HEK293T (cell line): Measurements from ENCODE around the gene ALKAL2.

Experiments used
- CTCF ChIA-PET: fragments of 350-600 bp; formaldehyde crosslinking; extraction: SDS; loops from one replicate; lab custom pipeline; 2021; ENCODE audit warnings: antibody characterized with exemption, inconsistent platforms; lab: Yijun Ruan, JAX
- POLR2A ChIA-PET: fragments of 350-600 bp; formaldehyde crosslinking; extraction: SDS; loops from one replicate; lab custom pipeline; 2020; ENCODE audit warnings: antibody characterized with exemption, inconsistent platforms; lab: Yijun Ruan, JAX
- DNase-seq: peaks from one replicate; pipeline ENCODE4 v3.0.0; 2012; ENCODE audit warnings: mixed read lengths; ENCODE audit errors: extremely low spot score
- ARNT ChIP-seq: fragments of 450-650 bp; IDR thresholded peaks from 2 replicates; pipeline ENCODE4 v1.6.1; 2017; ENCODE audit warnings: mild to moderate bottlenecking
- BHLHE40 ChIP-seq: fragments of 450-650 bp; IDR thresholded peaks from 2 replicates; pipeline ENCODE4 v1.6.1; 2016; ENCODE audit warnings: mild to moderate bottlenecking, moderate library complexity, borderline replicate concordance
- CTBP1 ChIP-seq: fragments of 450-650 bp; IDR thresholded peaks from 2 replicates; pipeline ENCODE4 v1.6.1; 2016; ENCODE audit warnings: borderline replicate concordance
- ELF4 ChIP-seq: fragments of 450-650 bp; IDR thresholded peaks from 2 replicates; pipeline ENCODE4 v1.6.1; 2017; ENCODE audit warnings: antibody characterized with exemption
- FOXA1 ChIP-seq: fragments of 450-650 bp; IDR thresholded peaks from 2 replicates; pipeline ENCODE4 v1.6.1; 2016; ENCODE audit warnings: mild to moderate bottlenecking
- FOXK2 ChIP-seq: fragments of 450-650 bp; IDR thresholded peaks from 2 replicates; pipeline ENCODE4 v1.6.1; 2016; ENCODE audit warnings: mild to moderate bottlenecking
- FOXM1 ChIP-seq: fragments of 450-650 bp; IDR thresholded peaks from 2 replicates; pipeline ENCODE4 v1.6.1; 2017; ENCODE audit warnings: mild to moderate bottlenecking, borderline replicate concordance
- HDGF ChIP-seq: fragments of 450-650 bp; IDR thresholded peaks from 2 replicates; pipeline ENCODE4 v1.6.1; 2017; ENCODE audit warnings: antibody characterized with exemption, borderline replicate concordance
- L3MBTL2 ChIP-seq: fragments of 450-650 bp; conservative IDR thresholded peaks from 2 replicates; pipeline ENCODE4 v1.6.1; 2016; ENCODE audit warnings: mild to moderate bottlenecking
- LEF1 ChIP-seq: fragments of 450-650 bp; IDR thresholded peaks from 2 replicates; pipeline ENCODE4 v1.6.1; 2017; ENCODE audit warnings: mild to moderate bottlenecking, borderline replicate concordance
- NFRKB ChIP-seq: fragments of 450-650 bp; IDR thresholded peaks from 2 replicates; pipeline ENCODE4 v1.6.1; 2016; ENCODE audit warnings: mild to moderate bottlenecking, moderate library complexity
- PKNOX1 ChIP-seq: fragments of 450-650 bp; IDR thresholded peaks from 2 replicates; pipeline ENCODE4 v1.6.1; 2016
- SP1 ChIP-seq: fragments of 450-650 bp; IDR thresholded peaks from 2 replicates; pipeline ENCODE4 v1.6.1; 2017
- SUZ12 ChIP-seq: fragments of 450-650 bp; IDR thresholded peaks from 2 replicates; pipeline ENCODE4 v1.6.1; 2016; ENCODE audit warnings: mild to moderate bottlenecking
- TARDBP ChIP-seq: fragments of 450-650 bp; IDR thresholded peaks from 2 replicates; pipeline ENCODE4 v1.6.1; 2016
- ZNF384 ChIP-seq: fragments of 450-650 bp; IDR thresholded peaks from 2 replicates; pipeline ENCODE4 v1.6.1; 2016

ALKAL2 gene

DNA sequence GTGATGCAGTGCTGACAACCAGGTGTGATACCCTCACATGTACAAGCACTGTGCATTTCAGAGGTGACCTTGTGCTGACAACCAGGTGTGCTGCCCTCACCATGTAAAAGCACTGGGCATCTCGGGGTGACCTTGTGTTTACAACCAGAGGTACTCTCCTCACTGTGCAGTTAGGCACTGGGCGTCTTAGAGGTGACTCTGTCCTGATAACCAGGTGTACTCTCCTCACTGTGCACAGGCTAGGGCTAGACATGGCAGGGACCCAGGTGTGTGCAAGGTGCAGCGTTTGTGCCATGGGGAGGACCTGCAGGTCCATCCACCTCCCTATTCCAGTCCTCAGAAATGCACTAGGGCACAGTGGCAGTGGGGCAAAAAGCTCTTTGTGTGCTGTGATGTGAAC lies 8.5 kb upstream of the ALKAL2 start:
- ChIA-PET CTCF (no interaction called here), POLR2A (no interaction called here)
- DNase-seq: no peak
- TF ChIP-seq PKNOX1 (no peak), FOXA1 (no peak), ELF4 (no peak), CTBP1 (no peak), TARDBP (no peak), FOXK2 (no peak)

DNA sequence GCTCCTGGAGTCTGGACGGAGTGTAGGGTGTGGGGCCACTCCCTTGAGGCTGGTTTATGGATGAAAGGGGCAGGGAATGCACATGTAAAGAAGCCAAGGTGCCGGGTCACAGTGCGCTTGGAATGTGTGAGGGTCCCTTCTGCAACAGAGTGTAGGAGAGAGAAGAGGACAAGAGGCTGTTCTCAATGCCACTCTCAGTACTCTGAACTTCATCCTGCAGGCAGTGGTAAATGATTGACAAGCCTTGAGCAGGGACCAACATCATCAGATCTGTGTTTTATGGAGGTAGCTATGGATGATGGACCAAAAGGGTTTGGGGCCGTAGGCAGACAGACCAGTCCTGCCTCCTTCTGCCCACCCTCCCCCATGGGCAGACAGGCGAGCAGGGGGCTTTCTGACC lies 7.2 kb upstream of the ALKAL2 start:
- TF ChIP-seq FOXA1: no peak
- no peak for TF ChIP-seq ARNT
- no peak for TF ChIP-seq FOXK2
- TF ChIP-seq SUZ12: no peak
- no peak for TF ChIP-seq ZNF384
- TF ChIP-seq FOXM1: no peak
- TF ChIP-seq BHLHE40: no peak
- TF ChIP-seq CTBP1: no peak
- no peak for TF ChIP-seq PKNOX1
- TF ChIP-seq NFRKB: no peak
- TF ChIP-seq L3MBTL2: no peak
- TF ChIP-seq LEF1: no peak
- TF ChIP-seq SP1: no peak
- no peak for TF ChIP-seq TARDBP
- no peak for TF ChIP-seq HDGF
- ChIA-PET POLR2A (no interaction called here), CTCF (no interaction called here)
- no peak for DNase-seq

DNA sequence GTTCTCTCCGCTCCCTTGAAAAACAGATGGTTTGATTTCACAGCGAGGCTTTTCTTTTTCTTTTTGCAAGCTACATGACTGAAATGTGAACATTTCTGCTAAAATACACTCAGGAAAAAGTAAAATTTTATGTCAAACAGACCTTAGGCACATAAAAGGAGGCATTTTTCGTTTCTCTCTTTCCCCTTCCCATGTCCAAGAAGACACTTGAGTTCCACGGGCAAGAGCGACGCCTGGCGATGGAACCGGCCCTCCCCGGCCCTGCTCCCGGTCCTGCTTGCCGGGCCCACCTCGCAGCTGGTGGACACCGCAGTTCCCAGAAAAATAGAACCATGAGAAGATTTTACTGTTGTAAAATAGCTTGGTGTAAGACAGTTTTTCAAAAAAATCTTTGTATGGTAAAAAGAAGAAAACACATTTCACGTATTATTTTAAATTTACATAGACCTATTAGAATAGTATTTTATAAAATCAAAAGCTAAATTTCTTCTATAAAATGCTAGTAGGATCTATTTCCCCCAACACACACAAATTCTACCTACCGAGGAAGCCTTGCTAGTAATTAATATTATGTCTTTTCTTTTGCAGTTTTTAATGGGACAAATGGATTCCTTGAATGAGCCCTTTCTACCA lies 2.3 kb upstream of the ALKAL2 start:
- no peak for DNase-seq
- POLR2A ChIA-PET: no interaction called here
- CTCF ChIA-PET: interaction anchor here (0.7 kb wide), 1 partner anchor 42 kb away, joined by 3 read pairs; no protein-coding TSS in a partner anchor
- no peak for TF ChIP-seq BHLHE40
- TF ChIP-seq NFRKB: no peak
- no peak for TF ChIP-seq FOXK2
- TF ChIP-seq FOXM1: no peak
- TF ChIP-seq L3MBTL2: no peak
- TF ChIP-seq SP1: no peak
- TF ChIP-seq CTBP1: no peak
- no peak for TF ChIP-seq LEF1
- no peak for TF ChIP-seq HDGF
- no peak for TF ChIP-seq SUZ12
- TF ChIP-seq TARDBP: no peak
- no peak for TF ChIP-seq PKNOX1
- no peak for TF ChIP-seq FOXA1

DNA sequence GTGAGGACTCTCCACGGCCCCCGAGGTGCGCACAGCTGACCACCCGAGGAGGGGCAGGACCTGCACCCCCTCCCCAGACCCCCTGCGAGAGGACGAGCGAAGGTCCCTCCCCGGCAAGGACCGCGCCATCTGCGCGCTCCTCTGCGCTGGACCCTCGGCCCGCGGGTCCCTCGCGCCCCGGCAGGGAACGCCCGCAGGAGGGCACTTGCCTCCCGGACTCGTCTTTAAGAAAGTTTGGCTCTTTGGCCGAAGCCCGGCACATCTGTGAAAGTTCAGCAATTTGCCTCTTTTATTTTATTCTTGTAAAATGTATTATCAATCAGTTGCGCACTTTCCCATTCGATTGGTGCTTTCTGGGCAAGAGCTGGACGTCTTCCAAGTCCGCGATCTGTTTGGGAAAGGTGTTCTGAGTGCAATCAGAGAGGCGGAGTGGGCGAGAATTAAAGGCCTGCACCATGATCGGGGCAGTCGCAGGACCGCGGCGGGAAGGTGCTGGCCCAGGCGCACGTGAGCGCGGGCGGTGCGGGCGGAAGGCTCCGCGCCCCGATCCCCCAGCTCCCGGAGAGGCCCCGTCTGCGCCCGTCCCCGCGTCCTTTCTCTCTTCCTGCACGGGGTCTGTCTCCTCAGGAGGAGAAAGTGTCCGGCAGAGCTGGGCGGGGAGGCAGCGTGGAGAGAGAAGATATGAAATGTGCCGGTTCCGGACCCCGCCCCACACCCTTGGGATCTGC lies 1.6 kb upstream of the ALKAL2 start:
- CTCF ChIA-PET: interaction anchor here (0.7 kb wide), 2 partner anchors 32 to 42 kb away, joined by 3 read pairs; no protein-coding TSS in a partner anchor
- no peak for TF ChIP-seq FOXM1
- no peak for TF ChIP-seq LEF1
- TF ChIP-seq FOXA1: no peak
- no peak for TF ChIP-seq L3MBTL2
- TF ChIP-seq ARNT: no peak
- TF ChIP-seq SUZ12: no peak
- TF ChIP-seq TARDBP: no peak
- no peak for TF ChIP-seq ELF4
- no peak for TF ChIP-seq BHLHE40
- no peak for DNase-seq
- POLR2A ChIA-PET: no interaction called here

- TF ChIP-seq L3MBTL2 (no peak), FOXK2 (no peak), LEF1 (no peak), ARNT (no peak), BHLHE40 (no peak), ZNF384 (no peak), SUZ12 (no peak), HDGF (no peak), NFRKB (no peak), TARDBP (no peak), FOXA1 (no peak)
- DNase-seq: no peak
- ChIA-PET CTCF (interaction anchor here (0.5 to 0.7 kb wide), 2 partner anchors 33 to 42 kb away, joined by 3 read pairs; no protein-coding TSS in a partner anchor), POLR2A (no interaction called here)
Measured at GRCh38 chr2:288758-289361, 969 bp upstream of the ALKAL2 start.

GRCh38 chr2:287471-287885 lies 413 bp downstream of the ALKAL2 start:
- POLR2A ChIA-PET: no interaction called here
- TF ChIP-seq ZNF384 (no peak), CTBP1 (no peak), PKNOX1 (no peak), ELF4 (no peak), SUZ12 (no peak), FOXM1 (no peak), NFRKB (no peak), LEF1 (no peak), HDGF (no peak), FOXK2 (no peak), FOXA1 (no peak), L3MBTL2 (no peak), TARDBP (no peak), BHLHE40 (no peak), SP1 (no peak), ARNT (no peak)
- CTCF ChIA-PET: interaction anchor here (0.6 kb wide), 1 partner anchor 428 kb away, joined by 3 read pairs; no protein-coding TSS in a partner anchor
- DNase-seq: peak; percentile 44
